MM.1S (cell line): Measurements from ENCODE around the gene STK10.

Experiments used
- EZH2 ChIP-seq: fragments of 300-600 bp; sonication (generic); optimal IDR thresholded peaks from 2 replicates; pipeline ENCODE3; 2017; ENCODE audit warnings: low read depth, mild to moderate bottlenecking, antibody characterized with exemption, low read length, mixed read lengths
- EZH2phosphoT487 ChIP-seq: fragments of 300-600 bp; sonication (generic); IDR thresholded peaks from 2 replicates; pipeline ENCODE4 v1.6.1; 2018; ENCODE audit warnings: antibody characterized with exemption, low read length
- TF ChIP-seq, protein P1 (sequence below): fragments of 300-600 bp; sonication (generic); IDR thresholded peaks from 2 replicates; pipeline ENCODE4 v1.5.1; 2016; ENCODE audit warnings: antibody characterized with exemption, low read length, mixed read lengths

DNA sequence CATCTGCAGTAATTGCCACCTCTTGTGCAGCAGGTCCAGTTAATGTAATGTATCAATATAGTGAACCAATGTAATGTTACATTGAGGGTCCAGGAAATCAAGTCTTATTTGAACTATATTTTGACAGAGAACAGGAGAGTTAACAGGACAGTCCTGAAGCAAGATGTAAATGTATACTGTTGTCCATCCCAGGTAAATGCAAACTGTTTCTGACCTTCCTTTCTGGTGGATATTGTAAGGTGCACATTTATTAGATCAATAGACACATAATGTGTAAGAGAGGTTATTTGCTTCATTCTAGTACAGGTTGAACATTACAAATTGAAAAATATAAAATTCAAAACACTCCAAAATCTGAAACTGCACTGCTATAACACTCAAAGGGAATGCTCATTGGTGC is 158.1 kb downstream of the STK10 start:
- TF ChIP-seq EZH2: no peak
- TF ChIP-seq, protein P1, sequence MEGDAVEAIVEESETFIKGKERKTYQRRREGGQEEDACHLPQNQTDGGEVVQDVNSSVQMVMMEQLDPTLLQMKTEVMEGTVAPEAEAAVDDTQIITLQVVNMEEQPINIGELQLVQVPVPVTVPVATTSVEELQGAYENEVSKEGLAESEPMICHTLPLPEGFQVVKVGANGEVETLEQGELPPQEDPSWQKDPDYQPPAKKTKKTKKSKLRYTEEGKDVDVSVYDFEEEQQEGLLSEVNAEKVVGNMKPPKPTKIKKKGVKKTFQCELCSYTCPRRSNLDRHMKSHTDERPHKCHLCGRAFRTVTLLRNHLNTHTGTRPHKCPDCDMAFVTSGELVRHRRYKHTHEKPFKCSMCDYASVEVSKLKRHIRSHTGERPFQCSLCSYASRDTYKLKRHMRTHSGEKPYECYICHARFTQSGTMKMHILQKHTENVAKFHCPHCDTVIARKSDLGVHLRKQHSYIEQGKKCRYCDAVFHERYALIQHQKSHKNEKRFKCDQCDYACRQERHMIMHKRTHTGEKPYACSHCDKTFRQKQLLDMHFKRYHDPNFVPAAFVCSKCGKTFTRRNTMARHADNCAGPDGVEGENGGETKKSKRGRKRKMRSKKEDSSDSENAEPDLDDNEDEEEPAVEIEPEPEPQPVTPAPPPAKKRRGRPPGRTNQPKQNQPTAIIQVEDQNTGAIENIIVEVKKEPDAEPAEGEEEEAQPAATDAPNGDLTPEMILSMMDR: no peak
- TF ChIP-seq EZH2phosphoT487: no peak
